Type B pancreatic cell (in vitro differentiated cells): ENCODE results near the gene GEMIN5. TPM values are rescaled to one million over a fixed set of nuclear protein-coding genes. Genes with fewer than 3 reads are reported as not detected.
"Not testable (repeated sequence)": the region's sequence is repeated elsewhere in the genome, so short reads cannot be mapped to it uniquely, and the experiment has no call there.

Source experiments
- DNase-seq: peaks from one replicate; pipeline ENCODE4 v3.0.0; 2021; ENCODE audit warnings: mixed read lengths; ENCODE audit not compliant: unreplicated experiment; ENCODE audit errors: extremely low spot score
- H3K27ac Mint-ChIP-seq: 2 replicates; pipeline ENCODE4 v1.8.0; 2021; ENCODE audit warnings: mild to moderate bottlenecking, mixed read lengths
- H3K27me3 Mint-ChIP-seq: 2 replicates; pipeline ENCODE4 v1.8.0; 2021; ENCODE audit warnings: mixed read lengths
- H3K36me3 Mint-ChIP-seq: 2 replicates; pipeline ENCODE4 v1.8.0; 2021; ENCODE audit warnings: mixed read lengths
- H3K4me1 Mint-ChIP-seq: one replicate; pipeline ENCODE4 v1.8.0; 2021; ENCODE audit warnings: mixed read lengths; ENCODE audit not compliant: unreplicated experiment
- H3K4me3 Mint-ChIP-seq: 2 replicates; pipeline ENCODE4 v1.8.0; 2021; ENCODE audit warnings: mild to moderate bottlenecking, mixed read lengths
- H3K9me3 Mint-ChIP-seq: 2 replicates; pipeline ENCODE4 v1.8.0; 2021; ENCODE audit warnings: mixed read lengths
- total RNA-seq: library from RNA; stranded (reverse); gene quantifications from 2 replicates; pipeline ENCODE4 v1.2.1, GENCODE V29; 2021; ENCODE audit warnings: low replicate concordance
- TF ChIP-seq, protein P1 (sequence below): fragments of 200-600 bp; sonication (generic); conservative IDR thresholded peaks from 2 replicates; pipeline ENCODE4 v1.5.0; 2021; ENCODE audit warnings: antibody characterized with exemption, mild to moderate bottlenecking

GEMIN5 gene
- total RNA-seq, 1 donor from 2014 or later = 22.5 TPM

DNA sequence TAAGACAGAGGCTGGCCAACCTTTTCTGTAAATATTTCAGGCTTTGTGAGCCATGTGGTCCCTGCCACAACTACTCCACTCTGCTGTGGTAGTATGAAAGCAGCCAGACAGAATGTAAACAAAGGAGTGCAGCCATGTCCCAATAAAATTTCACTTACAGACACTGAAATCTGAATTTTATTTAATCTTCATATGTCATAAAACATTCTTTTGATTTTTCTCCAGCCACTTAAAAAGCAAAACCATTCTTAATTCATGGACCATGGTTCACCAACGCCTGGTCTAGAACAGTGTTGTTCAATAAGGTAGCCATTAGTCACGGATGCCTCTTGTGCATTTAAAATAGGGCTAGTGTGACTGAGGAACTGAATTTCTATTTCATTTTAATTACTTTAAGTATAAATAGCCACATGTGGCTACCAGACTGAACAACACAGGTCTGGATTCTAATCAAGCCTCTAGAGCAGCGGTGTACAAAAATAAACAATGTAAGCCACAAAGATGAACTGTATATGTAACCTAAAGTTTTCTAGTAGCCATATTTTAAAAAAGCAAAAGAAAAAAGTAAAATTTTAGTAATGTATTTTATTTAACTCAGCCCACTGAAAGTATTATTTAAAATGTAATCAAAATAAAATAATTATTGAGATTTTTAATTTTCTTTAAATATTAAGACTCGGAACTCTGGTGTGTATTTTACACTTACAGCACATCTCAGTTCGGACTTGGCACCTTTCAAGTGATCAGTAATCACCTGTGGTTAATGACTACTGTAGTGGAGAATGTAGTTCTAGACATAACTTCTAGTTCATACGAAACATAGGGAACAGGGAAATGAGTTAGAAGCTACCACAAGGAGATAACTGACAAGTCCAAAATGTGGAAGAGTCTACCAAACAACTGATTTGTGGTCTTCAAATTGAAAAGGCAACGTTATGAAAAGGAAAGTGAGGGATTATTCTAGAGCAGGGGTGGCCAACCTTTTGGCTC, 14.3 kb downstream of the GEMIN5 start:
- H3K27me3 Mint-ChIP-seq = no peaks in the 10 kb centered on the region
- peaks cover 22% of the 10 kb centered on the region for H3K36me3 Mint-ChIP-seq
- H3K4me3 Mint-ChIP-seq = no peak overlapping the region
- DNase-seq = no peak
- no peaks in the 10 kb centered on the region for H3K9me3 Mint-ChIP-seq
- TF ChIP-seq, protein P1, sequence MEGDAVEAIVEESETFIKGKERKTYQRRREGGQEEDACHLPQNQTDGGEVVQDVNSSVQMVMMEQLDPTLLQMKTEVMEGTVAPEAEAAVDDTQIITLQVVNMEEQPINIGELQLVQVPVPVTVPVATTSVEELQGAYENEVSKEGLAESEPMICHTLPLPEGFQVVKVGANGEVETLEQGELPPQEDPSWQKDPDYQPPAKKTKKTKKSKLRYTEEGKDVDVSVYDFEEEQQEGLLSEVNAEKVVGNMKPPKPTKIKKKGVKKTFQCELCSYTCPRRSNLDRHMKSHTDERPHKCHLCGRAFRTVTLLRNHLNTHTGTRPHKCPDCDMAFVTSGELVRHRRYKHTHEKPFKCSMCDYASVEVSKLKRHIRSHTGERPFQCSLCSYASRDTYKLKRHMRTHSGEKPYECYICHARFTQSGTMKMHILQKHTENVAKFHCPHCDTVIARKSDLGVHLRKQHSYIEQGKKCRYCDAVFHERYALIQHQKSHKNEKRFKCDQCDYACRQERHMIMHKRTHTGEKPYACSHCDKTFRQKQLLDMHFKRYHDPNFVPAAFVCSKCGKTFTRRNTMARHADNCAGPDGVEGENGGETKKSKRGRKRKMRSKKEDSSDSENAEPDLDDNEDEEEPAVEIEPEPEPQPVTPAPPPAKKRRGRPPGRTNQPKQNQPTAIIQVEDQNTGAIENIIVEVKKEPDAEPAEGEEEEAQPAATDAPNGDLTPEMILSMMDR = no peak
- H3K4me1 Mint-ChIP-seq = no peaks in the 10 kb centered on the region
- H3K27ac Mint-ChIP-seq = no peak overlapping the region

DNA sequence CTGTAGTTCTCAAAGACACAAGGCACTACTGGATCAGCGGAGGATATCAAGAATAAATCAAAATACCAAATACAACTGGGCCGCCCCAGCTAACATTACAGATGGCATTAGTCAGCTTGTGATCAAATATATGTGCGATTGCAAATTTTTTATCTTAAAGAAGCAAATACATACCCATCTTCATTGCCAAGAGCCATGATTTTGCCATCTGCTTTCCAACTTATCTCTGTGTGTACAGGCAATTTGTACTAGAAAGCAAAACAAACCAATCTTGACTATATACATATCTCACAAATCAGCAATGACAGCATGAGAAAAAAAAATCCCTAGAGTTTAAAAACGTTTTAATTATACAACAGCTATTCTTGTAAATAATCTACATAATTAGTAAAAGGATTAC, 20.3 kb downstream of the GEMIN5 start:
- Mint-ChIP-seq H3K27ac (no peak overlapping the region), H3K36me3 (peaks cover 8% of the 10 kb centered on the region), H3K4me3 (no peak overlapping the region), H3K9me3 (no peaks in the 10 kb centered on the region), H3K4me1 (no peaks in the 10 kb centered on the region), H3K27me3 (no peaks in the 10 kb centered on the region)
- DNase-seq = no peak
- TF ChIP-seq, protein P1 = no peak

DNA sequence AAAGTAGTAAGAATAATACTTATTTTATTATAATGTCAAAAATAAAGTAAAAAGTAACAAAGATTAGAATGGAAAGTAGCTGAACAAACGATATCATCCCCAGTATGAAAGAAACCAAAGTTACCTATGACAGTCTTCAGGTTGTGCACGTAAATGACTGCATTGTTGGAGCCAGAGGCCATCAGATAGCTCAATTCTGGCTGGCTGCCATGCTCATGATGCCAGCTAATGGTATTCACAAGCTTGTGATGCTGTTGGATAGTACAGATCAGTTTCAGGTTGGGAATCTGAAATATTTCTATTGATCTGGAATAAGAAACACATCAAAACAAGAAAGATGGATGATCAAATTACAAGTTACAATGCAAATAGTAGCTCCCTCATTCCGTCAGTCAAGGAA, 21.1 kb downstream of the GEMIN5 start:
- no peaks in the 10 kb centered on the region for H3K27me3 Mint-ChIP-seq
- peaks cover 11% of the 10 kb centered on the region for H3K36me3 Mint-ChIP-seq
- no peak for DNase-seq
- H3K9me3 Mint-ChIP-seq = no peaks in the 10 kb centered on the region
- no peak overlapping the region for H3K4me3 Mint-ChIP-seq
- no peak overlapping the region for H3K27ac Mint-ChIP-seq
- H3K4me1 Mint-ChIP-seq = no peaks in the 10 kb centered on the region
- TF ChIP-seq, protein P1 = no peak

DNA sequence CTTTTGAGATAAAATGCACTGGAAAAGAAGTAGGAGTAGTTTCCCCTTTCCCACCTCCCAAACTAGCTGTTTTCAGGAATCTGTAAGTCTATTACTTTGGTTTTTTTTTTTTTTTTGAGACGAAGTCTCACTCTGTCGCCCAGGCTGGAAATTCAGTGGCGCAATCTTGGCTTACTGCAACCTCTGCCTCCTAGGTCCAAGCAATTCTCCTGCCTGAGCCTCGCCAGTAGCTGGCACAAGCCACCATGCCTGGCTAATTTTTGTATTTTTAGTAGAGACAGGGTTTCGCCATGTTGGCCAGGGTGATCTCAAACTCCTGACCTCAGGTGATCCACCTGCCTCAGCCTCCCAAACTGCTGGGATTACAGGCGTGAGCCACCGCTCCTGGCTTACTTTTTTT, 32.4 kb downstream of the GEMIN5 start:
- not testable (repeated sequence) for H3K27me3 Mint-ChIP-seq, DNase-seq, H3K9me3 Mint-ChIP-seq, H3K4me3 Mint-ChIP-seq, H3K27ac Mint-ChIP-seq, H3K4me1 Mint-ChIP-seq
- peaks cover 14% of the 10 kb centered on the region for H3K36me3 Mint-ChIP-seq

DNA sequence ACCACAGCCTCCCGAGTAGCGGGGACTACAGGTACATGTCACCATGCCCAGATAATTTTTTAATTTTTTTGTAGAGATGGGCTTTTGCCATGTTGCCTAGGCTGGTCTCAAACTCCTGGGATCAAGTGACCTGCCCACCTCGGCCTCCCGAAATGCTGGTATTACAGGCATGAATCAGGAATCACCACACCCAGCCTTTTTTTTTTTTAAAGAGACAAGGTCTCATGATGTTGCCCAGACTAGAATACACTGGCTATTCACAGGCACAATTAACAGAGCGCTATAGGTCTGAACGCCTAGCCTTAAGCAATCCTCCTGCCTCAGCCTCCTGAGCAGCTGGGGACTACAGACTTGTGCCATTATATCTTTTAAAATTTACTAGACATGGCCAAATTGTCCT, 36.1 kb downstream of the GEMIN5 start:
- Mint-ChIP-seq H3K4me1 (no peaks in the 10 kb centered on the region), H3K27me3 (no peaks in the 10 kb centered on the region), H3K9me3 (no peaks in the 10 kb centered on the region), H3K36me3 (peaks cover 27% of the 10 kb centered on the region), H3K4me3 (no peak overlapping the region), H3K27ac (no peak overlapping the region)
- DNase-seq = no peak
- TF ChIP-seq, protein P1 = no peak

DNA sequence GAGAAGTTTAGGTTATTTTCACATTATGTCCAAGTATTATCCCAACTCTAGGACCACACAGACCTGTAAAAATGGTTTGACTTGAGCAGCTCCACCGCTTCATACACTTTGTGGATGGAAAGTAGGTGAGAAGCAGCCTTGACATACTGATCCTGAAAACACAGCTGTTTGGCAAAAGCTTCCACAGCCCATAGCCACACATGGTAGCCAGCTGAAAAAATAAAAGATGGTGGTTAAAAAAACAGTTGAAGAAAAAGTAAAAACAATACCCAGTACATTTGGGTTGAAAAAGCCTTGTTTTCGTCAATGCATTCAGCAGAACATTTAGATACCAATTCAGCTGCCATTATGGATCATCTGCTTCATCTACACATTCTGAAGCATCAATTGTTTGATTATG, 36.7 kb downstream of the GEMIN5 start:
- Mint-ChIP-seq H3K27ac (no peak overlapping the region), H3K4me3 (no peak overlapping the region), H3K9me3 (no peaks in the 10 kb centered on the region), H3K36me3 (peaks cover 30% of the 10 kb centered on the region), H3K27me3 (no peaks in the 10 kb centered on the region), H3K4me1 (no peaks in the 10 kb centered on the region)
- TF ChIP-seq, protein P1 = no peak
- no peak for DNase-seq
